Heart left ventricle (tissue), 16 donors: ENCODE results near the gene PTPRM. TPM values are rescaled to one million over a fixed set of nuclear protein-coding genes. Genes with fewer than 3 reads are reported as not detected.

Experiments used
- ATAC-seq, 4 donors: fragments of 200-7000 bp; cut with Tn5 transposase; one replicate each; pipeline ENCODE4 v1.9.1; 2020 to 2022; ENCODE audit warnings: moderate library complexity in 4 of 4, mild to moderate bottlenecking in 3 of 4, moderate number of reproducible peaks in 1 of 4
- DNase-seq, 5 donors: peaks; one replicate each; pipeline ENCODE4 v3.0.0-alpha.2; 2020
- H3K27ac ChIP-seq, 12 donors: fragments of 200-600 bp; sonication (generic) in 4 of 12; one replicate each; pipeline versions ENCODE4 v1.5.0 to v1.8.0; 2016 to 2022; ENCODE audit warnings: mild to moderate bottlenecking in 2 of 12
- H3K27me3 ChIP-seq, 9 donors: fragments of 200-600 bp; sonication (generic) in 2 of 9; one replicate each; pipeline versions ENCODE4 v1.5.1 to v1.8.0; 2016 to 2022; ENCODE audit warnings: mild to moderate bottlenecking in 3 of 9
- H3K36me3 ChIP-seq, 9 donors: fragments of 200-600 bp; sonication (generic) in 2 of 9; one replicate each; pipeline versions ENCODE4 v1.5.0 to v1.8.0; 2018 to 2022; ENCODE audit warnings: mild to moderate bottlenecking in 2 of 9
- H3K4me1 ChIP-seq, 12 donors: fragments of 200-600 bp; sonication (generic) in 4 of 12; one replicate each; pipeline versions ENCODE4 v1.5.0 to v1.8.0; 2016 to 2022; ENCODE audit warnings: mild to moderate bottlenecking in 3 of 12
- H3K4me3 ChIP-seq, 12 donors: fragments of 200-600 bp; sonication (generic) in 4 of 12; one replicate each; pipeline versions ENCODE4 v1.5.0 to v1.8.0; 2017 to 2022; ENCODE audit warnings: mild to moderate bottlenecking in 9 of 12, moderate library complexity in 4 of 12
- H3K9me3 ChIP-seq, 12 donors: fragments of 200-600 bp; sonication (generic) in 4 of 12; one replicate each; pipeline versions ENCODE4 v1.5.0 to v1.8.0; 2016 to 2022; ENCODE audit warnings: mild to moderate bottlenecking in 1 of 12
- POLR2A ChIP-seq, 2 donors: fragments of 450-650 bp; IDR thresholded peaks; one replicate each; pipeline ENCODE4 v1.6.1; 2017; ENCODE audit warnings: antibody characterized with exemption in 2 of 2, mild to moderate bottlenecking in 2 of 2, moderate library complexity in 2 of 2
- WGBS, 4 donors: extraction: QIAGEN DNeasy Blood & Tissue Kit in 2 of 4; methylation state at CpG; one replicate each; pipeline versions ENCODE4 v1.1.5 to v1.1.7; 2013 to 2018; 5-methylcytosine and 5-hydroxymethylcytosine counted together
- intact Hi-C, 10 donors: fragments of 100-400 bp; cut with DNase I; formaldehyde crosslinking; loops; one replicate each; pipeline versions ENCODE4 v1.11.1 to v1.14.2; 2022
- polyA plus RNA-seq, 2 donors: library from polyadenylated mRNA; stranded (reverse); fragments of 200-250 nt; gene quantifications; one replicate each; pipeline ENCODE4 v1.2.3, GENCODE V29; 2013
- total RNA-seq, 9 donors: library from RNA; depleted of rRNA in 2 of 9; stranded (reverse); fragments of >200 nt in 2 of 9; fragmentation: NEBNext Ultra II Directional in 3 of 9; extraction: Animal tissue kit (Norgen Biotek cat#: 25700) in 3 of 9; gene quantifications; one replicate each; pipeline versions ENCODE4 v1.1.0 to v1.2.4, GENCODE V29; 2016 to 2023
- TF ChIP-seq, protein P1 (sequence below), 12 donors: fragments of 200-600 bp; sonication (generic) in 4 of 12; IDR thresholded peaks; one replicate each; pipeline versions ENCODE4 v1.5.0 to v1.8.0; 2018 to 2022; ENCODE audit warnings: antibody characterized with exemption in 12 of 12, mild to moderate bottlenecking in 5 of 12
- donor health status: ischemic (EF 13 %, LVEDD 7.1; RV severe dilation, severe dysfunction).
- donor health status: healthy with polysubstance abuse.
- donor health status: DM: no; HTN: yes; CAD: no.
- donor health status: DM: no; HTN: no; CAD: no.
- donor health status: ischemic (EF 25% LVEDD 6.9; RV normal size, moderate dysfunction).
- donor health status: ischemic (EF 25% LVEDD 5.7; RV mildly dilated, moderate dysfunction).
- donor health status: healthy.
- donor health status: DM: yes; HTN: yes; CAD: no.
- donor health status: ischemic (EF 35%, LVEDD 5.7; RV mildly dilated, moderate dysfunction).
- donor health status: nonischemic (EF 11% LVEDD 7.7; RV severe dilation, severe dysfunction).
- donor health status: DM: yes; HTN: yes; CAD: no.
- donor health status: PGD.
- donor health status: ischemic (EF 29% LVEDD 5.4; RV normal size, mild dysfunction).
- donor health status: nonischemic (EF 23%, LVEDD 6.1; RV moderate dilation, normal function).

Gene PTPRM
- total and polyA plus RNA-seq, 11 donors, result 93.8 to 186 (median 123) TPM

DNA sequence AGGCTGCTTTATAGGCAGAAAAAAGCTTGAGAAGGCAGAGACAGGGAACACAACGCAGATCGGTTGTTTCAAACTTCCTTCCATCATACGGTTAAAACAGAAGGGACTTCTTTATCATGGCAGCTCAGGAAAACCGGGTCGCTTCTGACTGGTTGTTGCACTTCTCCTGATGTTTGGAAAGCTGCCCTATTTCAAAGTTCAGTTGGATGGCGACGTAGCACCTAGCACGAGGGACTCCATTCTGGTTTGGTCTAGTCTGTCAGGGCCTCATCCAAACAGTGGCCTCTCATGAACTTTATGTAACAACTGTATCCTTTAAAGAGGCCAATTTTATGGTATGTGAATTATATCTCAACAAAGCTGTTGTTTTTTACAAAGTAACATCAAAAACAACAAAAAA is 832.0 kb downstream of the PTPRM start:
- H3K27me3 ChIP-seq, result no peaks in the 10 kb centered on the region
- DNase-seq (no peak), ATAC-seq (no peak)
- intact Hi-C loops, result loop anchor here in 2 of 10 donors (10.0 kb wide), 1 partner anchor 1124 kb away; no protein-coding TSS in a partner anchor
- H3K4me1 ChIP-seq, result peaks cover 0 to 4% (median 0%) of the 10 kb centered on the region in 12 donors
- no peak overlapping the region for H3K4me3 ChIP-seq
- H3K36me3 ChIP-seq, result peaks cover 0 to 95% (median 77%) of the 10 kb centered on the region in 9 donors
- H3K9me3 ChIP-seq, result no peaks in the 10 kb centered on the region
- no peak for TF ChIP-seq POLR2A (IDR thresholded peaks at IDR 0.05)
- TF ChIP-seq, protein P1, sequence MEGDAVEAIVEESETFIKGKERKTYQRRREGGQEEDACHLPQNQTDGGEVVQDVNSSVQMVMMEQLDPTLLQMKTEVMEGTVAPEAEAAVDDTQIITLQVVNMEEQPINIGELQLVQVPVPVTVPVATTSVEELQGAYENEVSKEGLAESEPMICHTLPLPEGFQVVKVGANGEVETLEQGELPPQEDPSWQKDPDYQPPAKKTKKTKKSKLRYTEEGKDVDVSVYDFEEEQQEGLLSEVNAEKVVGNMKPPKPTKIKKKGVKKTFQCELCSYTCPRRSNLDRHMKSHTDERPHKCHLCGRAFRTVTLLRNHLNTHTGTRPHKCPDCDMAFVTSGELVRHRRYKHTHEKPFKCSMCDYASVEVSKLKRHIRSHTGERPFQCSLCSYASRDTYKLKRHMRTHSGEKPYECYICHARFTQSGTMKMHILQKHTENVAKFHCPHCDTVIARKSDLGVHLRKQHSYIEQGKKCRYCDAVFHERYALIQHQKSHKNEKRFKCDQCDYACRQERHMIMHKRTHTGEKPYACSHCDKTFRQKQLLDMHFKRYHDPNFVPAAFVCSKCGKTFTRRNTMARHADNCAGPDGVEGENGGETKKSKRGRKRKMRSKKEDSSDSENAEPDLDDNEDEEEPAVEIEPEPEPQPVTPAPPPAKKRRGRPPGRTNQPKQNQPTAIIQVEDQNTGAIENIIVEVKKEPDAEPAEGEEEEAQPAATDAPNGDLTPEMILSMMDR (IDR thresholded peaks at IDR 0.05), result no peak
- WGBS, 4 donors, result 76 to 84% (median 82%) methylated on average over 8 of the region's 8 CpGs
- H3K27ac ChIP-seq, result no peak overlapping the region

DNA sequence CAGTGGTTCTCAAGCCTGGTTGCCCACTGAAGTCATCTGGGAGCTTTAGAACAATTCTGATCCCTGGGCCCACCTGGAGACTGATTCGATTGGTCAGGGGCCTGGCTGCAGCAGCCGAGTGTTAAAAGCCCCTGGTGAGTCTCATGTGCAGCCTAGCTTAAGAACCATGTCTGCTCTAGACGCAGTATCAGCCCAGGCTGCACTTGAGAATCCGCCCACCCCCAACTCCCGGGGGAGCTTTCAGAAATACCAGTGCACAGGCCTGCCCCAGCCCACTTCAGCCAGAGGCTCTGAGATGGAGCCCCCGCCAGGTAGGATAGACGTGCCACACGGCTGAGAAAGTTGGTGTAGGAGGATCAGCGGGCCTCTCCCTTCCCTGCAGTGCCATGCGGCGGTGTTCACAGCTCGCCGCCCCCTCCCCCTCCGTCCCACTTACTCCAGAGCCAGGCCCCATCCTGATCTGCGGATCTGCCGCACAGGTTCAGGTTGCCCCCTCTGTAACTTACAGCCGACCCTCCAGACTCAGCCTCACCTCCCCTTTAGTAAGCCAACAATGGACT is 833.2 kb downstream of the PTPRM start:
- ATAC-seq, result peak in 2 of 4 donors; percentile 9 to 27
- WGBS, 4 donors, result 86 to 89% (median 89%) methylated on average over 15 to 17 of the region's 17 CpGs
- TF ChIP-seq, protein P1 (IDR thresholded peaks at IDR 0.05), result no peak
- TF ChIP-seq POLR2A (IDR thresholded peaks at IDR 0.05), result no peak

DNA sequence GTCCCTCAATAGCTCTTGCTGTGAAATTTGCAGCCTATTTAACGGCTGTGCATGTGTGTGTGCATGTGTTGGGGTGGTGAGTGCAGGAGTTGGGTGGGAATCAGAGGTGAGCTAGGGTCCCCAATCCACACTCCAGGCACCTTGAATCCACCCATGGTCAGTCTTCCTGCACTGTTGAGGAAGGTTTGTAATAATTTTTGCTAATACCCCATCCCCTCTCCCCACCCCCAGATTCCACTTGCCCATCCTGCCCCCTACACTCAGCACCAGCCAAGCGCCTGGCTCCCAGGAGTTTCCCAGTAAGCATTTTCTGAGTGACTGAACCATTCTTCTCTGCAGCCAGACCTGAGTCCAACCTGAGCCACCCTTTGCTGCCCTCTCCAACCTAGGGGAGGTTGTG is 833.7 kb downstream of the PTPRM start:
- TF ChIP-seq POLR2A (IDR thresholded peaks at IDR 0.05), result no peak
- TF ChIP-seq, protein P1 (IDR thresholded peaks at IDR 0.05), result no peak
- intact Hi-C loops, result no loop called here
- no peak for DNase-seq
- Histone ChIP-seq H3K4me3 (no peak overlapping the region), H3K27me3 (no peaks in the 10 kb centered on the region), H3K9me3 (no peaks in the 10 kb centered on the region), H3K4me1 (no peaks in the 10 kb centered on the region), H3K36me3 (peaks cover 0 to 95% (median 68%) of the 10 kb centered on the region in 9 donors), H3K27ac (no peak overlapping the region)
- 50 to 70% (median 59%) methylated on average over 2 of the region's 2 CpGs for whole genome bisulfite sequencing, 4 donors
- ATAC-seq, result no peak

More for the DNA sequence above, 833.2 kb downstream of the PTPRM start:
- peaks cover 0 to 95% (median 68%) of the 10 kb centered on the region in 9 donors for H3K36me3 ChIP-seq
- H3K4me3 ChIP-seq, result no peak overlapping the region
- H3K9me3 ChIP-seq, result no peaks in the 10 kb centered on the region
- H3K27me3 ChIP-seq, result no peaks in the 10 kb centered on the region
- no peaks in the 10 kb centered on the region for H3K4me1 ChIP-seq
- H3K27ac ChIP-seq, result no peak overlapping the region
- intact Hi-C loops, result no loop called here
- no peak for DNase-seq

DNA sequence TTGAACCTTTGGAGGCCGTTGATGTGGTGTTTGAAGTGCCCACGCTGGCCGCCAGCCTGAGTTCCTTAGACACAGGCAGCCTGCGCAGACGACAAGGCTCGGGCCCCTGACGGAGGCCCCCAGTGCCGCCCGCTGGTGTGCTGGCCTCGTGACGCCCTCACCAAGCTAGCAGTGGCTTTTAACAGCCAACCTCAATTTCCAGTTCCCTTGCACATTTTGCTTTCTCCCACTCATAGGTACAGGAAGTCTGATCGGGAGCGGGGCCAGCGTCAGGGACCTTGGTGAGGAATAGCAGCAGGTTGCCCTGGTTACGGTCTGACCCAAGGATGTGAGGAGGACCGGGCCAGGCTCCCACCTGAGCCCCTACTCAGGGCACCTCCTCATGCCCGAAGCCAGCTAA is 834.5 kb downstream of the PTPRM start:
- intact Hi-C loops, result no loop called here
- no peaks in the 10 kb centered on the region for H3K27me3 ChIP-seq
- peaks cover 2 to 95% (median 67%) of the 10 kb centered on the region in 9 donors for H3K36me3 ChIP-seq
- ATAC-seq (no peak), DNase-seq (no peak)
- H3K9me3 ChIP-seq, result no peaks in the 10 kb centered on the region
- no peak overlapping the region for H3K4me3 ChIP-seq
- 89 to 93% (median 92%) methylated on average over 16 to 17 of the region's 17 CpGs for WGBS, 4 donors
- TF ChIP-seq POLR2A (IDR thresholded peaks at IDR 0.05), result no peak
- TF ChIP-seq, protein P1 (IDR thresholded peaks at IDR 0.05), result no peak
- no peak overlapping the region for H3K27ac ChIP-seq
- no peaks in the 10 kb centered on the region for H3K4me1 ChIP-seq
